H1 (cell line): ENCODE measurements around the gene TXK. TPM values are rescaled to one million over a fixed set of nuclear protein-coding genes. Genes with fewer than 3 reads are reported as not detected.

Experiments used
- CTCF ChIA-PET: fragments of 300-600 bp; sonication (Branson Sonifier 250); formaldehyde crosslinking; loops from one replicate; lab custom pipeline; 2021; ENCODE audit not compliant: partially characterized antibody; lab: Charles Lee
- POLR2A ChIA-PET: fragments of 300-600 bp; sonication (Branson Sonifier 250); formaldehyde crosslinking; loops from one replicate; lab custom pipeline; 2021; ENCODE audit warnings: inconsistent platforms; ENCODE audit not compliant: partially characterized antibody; lab: Charles Lee
- DNase-seq, 2 experiments: peaks; one replicate each; pipeline versions ENCODE4 v3.0.0 to v3.0.0-alpha.2; 2010 to 2022; ENCODE audit warnings: low spot score in 2 of 2, low read depth in 1 of 2, mixed read lengths in 1 of 2
- FAIRE-seq: peaks from 2 replicates; lab custom pipeline; 2011; peaks lifted over from hg19 to GRCh38; lab: Jason Lieb, UNC
- H2AFZ ChIP-seq: 2 replicates; pipeline ENCODE4 v1.8.1; 2012; ENCODE audit warnings: low read length, inconsistent platforms
- H2AK5ac ChIP-seq: 2 replicates; pipeline ENCODE4 v1.6.1; 2013; ENCODE audit warnings: low read depth, low read length
- H2BK120ac ChIP-seq: replicated peaks from 2 replicates; pipeline ENCODE3; 2013; ENCODE audit warnings: low read depth, low read length, inconsistent platforms
- H2BK12ac ChIP-seq: 2 replicates; pipeline ENCODE4 v1.6.1; 2013; ENCODE audit warnings: low read depth, low read length
- H2BK15ac ChIP-seq: 2 replicates; pipeline ENCODE4 v1.6.1; 2013; ENCODE audit warnings: low read length
- H2BK20ac ChIP-seq: 2 replicates; pipeline ENCODE4 v1.6.1; 2013; ENCODE audit warnings: low read length
- H2BK5ac ChIP-seq: 2 replicates; pipeline ENCODE4 v1.6.1; 2013; ENCODE audit warnings: low read depth, low read length
- H3K14ac ChIP-seq: 2 replicates; pipeline ENCODE4 v1.6.1; 2013; ENCODE audit warnings: inconsistent platforms; ENCODE audit not compliant: insufficient read length
- H3K18ac ChIP-seq: 2 replicates; pipeline ENCODE4 v1.6.1; 2013; ENCODE audit warnings: low read length; ENCODE audit errors: extremely low read depth
- H3K23ac ChIP-seq: 2 replicates; pipeline ENCODE4 v1.6.1; 2013; ENCODE audit warnings: inconsistent platforms; ENCODE audit not compliant: insufficient read length
- H3K23me2 ChIP-seq: 2 replicates; pipeline ENCODE4 v1.6.1; 2013; ENCODE audit warnings: low read depth, low read length
- H3K27ac ChIP-seq: 2 replicates; pipeline ENCODE4 v1.6.1; 2011; ENCODE audit warnings: low read depth, low read length, inconsistent platforms
- H3K27me3 ChIP-seq, 4 experiments: replicated peaks in 1 of 4; 1 replicate in 1 of 4; 2 replicates in 3 of 4; pipeline versions ENCODE4 v1.6.1 to v1.8.1; 2011 to 2013; ENCODE audit warnings: low read length in 3 of 4, mild to moderate bottlenecking in 3 of 4, inconsistent platforms in 2 of 4, mixed read lengths in 2 of 4, moderate library complexity in 1 of 4; ENCODE audit not compliant: control insufficient read depth in 3 of 4, insufficient read depth in 3 of 4; ENCODE audit errors: extremely low read depth in 1 of 4
- H3K36me3 ChIP-seq, 4 experiments: 2 replicates each; pipeline versions ENCODE4 v1.6.1 to v1.8.1; 2011 to 2013; ENCODE audit warnings: mild to moderate bottlenecking in 4 of 4, low read length in 3 of 4, moderate library complexity in 2 of 4, control low read depth in 1 of 4, inconsistent platforms in 1 of 4; ENCODE audit not compliant: insufficient read depth in 4 of 4, control insufficient read depth in 2 of 4
- H3K4ac ChIP-seq: replicated peaks from 2 replicates; pipeline ENCODE3; 2013; ENCODE audit warnings: low read length, low read depth, mixed read lengths, inconsistent platforms; ENCODE audit not compliant: insufficient read length
- H3K4me1 ChIP-seq, 4 experiments: replicated peaks in 1 of 4; 1 replicate in 1 of 4; 2 replicates in 3 of 4; pipeline versions ENCODE4 v1.6.1 to v1.8.1; 2011 to 2013; ENCODE audit warnings: low read length in 3 of 4, inconsistent platforms in 2 of 4, mixed read lengths in 1 of 4; ENCODE audit not compliant: insufficient read depth in 4 of 4, control insufficient read depth in 3 of 4
- H3K4me2 ChIP-seq, 2 experiments: 2 replicates each; pipeline versions ENCODE4 v1.6.1 to v1.8.1; 2011 to 2013; ENCODE audit warnings: low read depth in 2 of 2, low read length in 2 of 2, control low read depth in 1 of 2, inconsistent platforms in 1 of 2, mild to moderate bottlenecking in 1 of 2; ENCODE audit not compliant: insufficient read depth in 1 of 2
- H3K4me3 ChIP-seq, 4 experiments: fragments of 200-600, 300-600 bp in 1 of 4; sonication (generic), shearing (Covaris generic), sonication (Bioruptor Twin) in 1 of 4; 2 replicates each; pipeline versions ENCODE4 v1.5.1 to v1.8.1; 2011 to 2016; ENCODE audit warnings: low read length in 4 of 4, low read depth in 3 of 4, control low read depth in 2 of 4, inconsistent platforms in 2 of 4, mild to moderate bottlenecking in 2 of 4, mixed read lengths in 1 of 4, moderate library complexity in 1 of 4; ENCODE audit not compliant: insufficient read depth in 2 of 4; ENCODE audit errors: extremely low read depth in 1 of 4
- H3K56ac ChIP-seq: replicated peaks from 2 replicates; pipeline ENCODE3; 2013; ENCODE audit warnings: low read depth, mild to moderate bottlenecking, mixed read lengths, low read length, inconsistent platforms; ENCODE audit not compliant: insufficient read length
- H3K79me1 ChIP-seq: 2 replicates; pipeline ENCODE4 v1.6.1; 2013; ENCODE audit warnings: low read depth, low read length, control low read depth
- H3K79me2 ChIP-seq, 2 experiments: 2 replicates each; pipeline versions ENCODE4 v1.6.1 to v1.8.1; 2012 to 2013; ENCODE audit warnings: low read length in 2 of 2, mild to moderate bottlenecking in 2 of 2, inconsistent platforms in 1 of 2; ENCODE audit not compliant: insufficient read depth in 2 of 2, control insufficient read depth in 1 of 2
- H3K9ac ChIP-seq, 4 experiments: replicated peaks in 1 of 4; 1 replicate in 1 of 4; 2 replicates in 3 of 4; pipeline versions ENCODE4 v1.6.1 to v1.8.1; 2011 to 2013; ENCODE audit warnings: low read depth in 3 of 4, low read length in 3 of 4, control low read depth in 2 of 4, mild to moderate bottlenecking in 2 of 4, moderate library complexity in 2 of 4, inconsistent platforms in 1 of 4; ENCODE audit errors: extremely low read depth in 1 of 4
- H3K9me3 ChIP-seq, 2 experiments: 2 replicates each; pipeline versions ENCODE4 v1.6.1 to v1.8.1; 2012 to 2013; ENCODE audit warnings: mild to moderate bottlenecking in 2 of 2, moderate library complexity in 2 of 2, control low read depth in 1 of 2, inconsistent platforms in 1 of 2, low read depth in 1 of 2, low read length in 1 of 2, mixed read lengths in 1 of 2; ENCODE audit not compliant: insufficient read depth in 2 of 2
- H4K20me1 ChIP-seq, 2 experiments: replicated peaks in 1 of 2; 2 replicates each; pipeline versions ENCODE3 to v1.8.1; 2011 to 2013; ENCODE audit warnings: inconsistent platforms in 2 of 2, low read length in 2 of 2, mild to moderate bottlenecking in 1 of 2; ENCODE audit not compliant: insufficient read depth in 2 of 2, control insufficient read depth in 1 of 2
- H4K5ac ChIP-seq: 2 replicates; pipeline ENCODE4 v1.6.1; 2013; ENCODE audit warnings: low read length, low read depth, mixed read lengths, inconsistent platforms; ENCODE audit not compliant: insufficient read length
- H4K8ac ChIP-seq: 2 replicates; pipeline ENCODE4 v1.8.0; 2013; ENCODE audit warnings: mild to moderate bottlenecking, moderate library complexity, low read length, inconsistent platforms; ENCODE audit not compliant: insufficient read depth; ENCODE audit errors: extremely low read depth
- H4K91ac ChIP-seq: replicated peaks from 2 replicates; pipeline ENCODE3; 2013; ENCODE audit warnings: low read length, mixed read lengths, inconsistent platforms; ENCODE audit not compliant: insufficient read length
- BCL11A ChIP-seq, 2 experiments: IDR thresholded peaks; one replicate each; pipeline ENCODE4 v1.6.1; 2011; ENCODE audit warnings: low read depth in 2 of 2, low read length in 2 of 2, mild to moderate bottlenecking in 2 of 2
- CBX5 ChIP-seq: fragments of 300-800, 300-1000 bp; sonication (generic); IDR thresholded peaks from 2 replicates; pipeline ENCODE4 v1.7.1; 2016; ENCODE audit warnings: antibody characterized with exemption, low read length, low read depth
- EP300 ChIP-seq, 2 experiments: IDR thresholded peaks; 1 replicate in 1 of 2; 2 replicates in 1 of 2; pipeline ENCODE4 v1.6.1; 2011 to 2012; ENCODE audit warnings: low read depth in 2 of 2, low read length in 2 of 2, mild to moderate bottlenecking in 2 of 2, borderline replicate concordance in 1 of 2, inconsistent platforms in 1 of 2, moderate library complexity in 1 of 2
- EZH2 ChIP-seq: fragments of 200-600 bp; sonication (generic); IDR thresholded peaks from 2 replicates; pipeline ENCODE4 v1.7.1; 2012; ENCODE audit warnings: low read depth, mild to moderate bottlenecking, moderate library complexity, low read length, inconsistent platforms; ENCODE audit not compliant: severe bottlenecking
- MAFK ChIP-seq: IDR thresholded peaks from 2 replicates; pipeline ENCODE4 v1.6.1; 2012; ENCODE audit warnings: low read depth, mild to moderate bottlenecking, improper control_type of control experiment, low read length
- POLR2A ChIP-seq, 2 experiments: IDR thresholded peaks; 1 replicate in 1 of 2; 2 replicates in 1 of 2; pipeline ENCODE4 v1.6.1; 2011; ENCODE audit warnings: low read depth in 2 of 2, low read length in 2 of 2, mild to moderate bottlenecking in 2 of 2; ENCODE audit errors: control extremely low read depth in 1 of 2
- POLR2AphosphoS5 ChIP-seq: IDR thresholded peaks from 2 replicates; pipeline ENCODE4 v1.6.1; 2011; ENCODE audit warnings: low read depth, low read length
- SIN3A ChIP-seq, 2 experiments: IDR thresholded peaks in 1 of 2; conservative IDR thresholded peaks in 1 of 2; 2 replicates each; pipeline ENCODE4 v1.6.1; 2011 to 2012; ENCODE audit warnings: low read length in 2 of 2, improper control_type of control experiment in 1 of 2, low read depth in 1 of 2, mild to moderate bottlenecking in 1 of 2
- SP1 ChIP-seq: IDR thresholded peaks from 2 replicates; pipeline ENCODE4 v1.6.1; 2011; ENCODE audit warnings: low read depth, low read length
- SP4 ChIP-seq: IDR thresholded peaks from 2 replicates; pipeline ENCODE4 v1.6.1; 2012; ENCODE audit warnings: low read length, inconsistent platforms
- SUZ12 ChIP-seq: fragments of 200-600 bp; sonication (generic); IDR thresholded peaks from 2 replicates; pipeline ENCODE4 v1.6.1; 2012; ENCODE audit warnings: mild to moderate bottlenecking, inconsistent platforms, low read length, moderate library complexity, mixed read lengths
- TAF1 ChIP-seq: IDR thresholded peaks from 2 replicates; pipeline ENCODE4 v1.6.1; 2011; ENCODE audit warnings: mild to moderate bottlenecking, low read depth, low read length
- WGBS, 2 experiments: shearing (Covaris generic) in 1 of 2; methylation state at CpG; one replicate each; pipeline versions ENCODE4 v1.1.6 to v1.1.7; 2013 to 2015; ENCODE audit warnings: low lambda C conversion rate in 2 of 2, mixed read lengths in 2 of 2, inconsistent platforms in 1 of 2, low coverage in 1 of 2, missing lambda C conversion rate in 1 of 2; ENCODE audit not compliant: insufficient replicate concordance in 2 of 2, insufficient coverage in 1 of 2, insufficient read length in 1 of 2; ENCODE audit errors: extremely low coverage in 1 of 2, missing lambda C conversion rate in 1 of 2; 5-methylcytosine and 5-hydroxymethylcytosine counted together
- polyA plus RNA-seq, 7 experiments: library from polyadenylated mRNA; depleted of rRNA in 3 of 7; stranded (reverse) in 5 of 7; unstranded in 2 of 7; fragments of >200 nt in 5 of 7; fragments of 200-250 nt in 2 of 7; gene quantifications; 1 replicate in 5 of 7; 2 replicates in 1 of 7; 4 replicates in 1 of 7; pipeline versions ENCODE4 v1.2.1 to v1.2.3, GENCODE V29; 2011 to 2013; ENCODE audit warnings: missing spikeins in 2 of 7, mixed read lengths in 2 of 7
- total RNA-seq: library from RNA; stranded (reverse); fragmentation: NEBNext Ultra II Directional; extraction: Animal tissue kit (Norgen Biotek cat#: 25700); gene quantifications from 2 replicates; pipeline ENCODE4 v1.2.1, GENCODE V29; 2021

Gene TXK
- total and polyA plus RNA-seq, 2 of the 8 experiments (the other 6 are each of a cell fraction or from before 2014, with no cell fraction given) = not detected

DNA sequence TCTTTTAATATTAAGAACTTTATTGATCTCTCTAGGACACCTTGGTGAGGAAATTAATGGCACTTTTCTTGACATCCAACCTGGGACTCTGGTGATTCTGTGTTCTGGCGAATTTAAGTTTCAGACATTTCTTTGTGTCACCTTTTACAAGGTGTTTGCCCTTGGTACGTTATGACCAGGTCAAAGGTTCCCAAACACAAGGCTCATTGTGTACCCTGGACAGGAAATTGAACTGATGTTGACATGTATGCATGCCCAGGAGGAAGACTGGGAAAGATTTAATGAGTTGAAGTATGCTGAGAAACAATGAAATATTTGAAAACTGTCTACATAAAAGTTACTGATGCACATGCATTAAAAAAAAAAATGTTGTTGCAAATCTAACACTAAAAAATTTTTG lies 95.4 kb downstream of the TXK start:
- ChIA-PET CTCF (interaction anchor here (0.7 to 0.9 kb wide), 2 partner anchors 94 to 114 kb away, joined by 3 read pairs; no protein-coding TSS in a partner anchor), POLR2A (no interaction called here)
- TF ChIP-seq SP4 (no peak), BCL11A (IDR thresholded peaks at IDR 0.05; ENCODE audit: low read depth in 2 of 2, low read length in 2 of 2) (no peak), SP1 (no peak), SUZ12 (no peak), POLR2AphosphoS5 (no peak), POLR2A (IDR thresholded peaks at IDR 0.05; ENCODE audit: control extremely low read depth in 1 of 2, low read depth in 2 of 2, low read length in 2 of 2) (no peak), TAF1 (no peak), SIN3A (conservative IDR thresholded peaks at IDR 0.05 in 1 of 2, IDR thresholded peaks at IDR 0.05 in 1 of 2; ENCODE audit: low read depth in 1 of 2, low read length in 2 of 2) (no peak), MAFK (no peak), EZH2 (no peak), EP300 (IDR thresholded peaks at IDR 0.05; ENCODE audit: borderline replicate concordance in 1 of 2, low read depth in 2 of 2, low read length in 2 of 2) (no peak), CBX5 (no peak)
- H4K8ac ChIP-seq = no peak overlapping the region
- no peaks in the 10 kb centered on the region for H3K79me2 ChIP-seq
- no peaks in the 10 kb centered on the region for H4K20me1 ChIP-seq
- no peak overlapping the region for H4K5ac ChIP-seq
- no peaks in the 10 kb centered on the region for H3K27me3 ChIP-seq
- H3K36me3 ChIP-seq = peaks cover 0 to 3% (median 0%) of the 10 kb centered on the region in 4 experiments; a peak in 1 of 8 replicates
- H2BK5ac ChIP-seq = no peak overlapping the region
- no peak overlapping the region for H3K14ac ChIP-seq
- no peak overlapping the region for H3K4me3 ChIP-seq
- H3K4ac ChIP-seq = no peak overlapping the region
- no peak for FAIRE-seq
- no peak overlapping the region for H3K23ac ChIP-seq
- no peak overlapping the region for H3K4me2 ChIP-seq
- H2BK120ac ChIP-seq = no peak overlapping the region
- H3K4me1 ChIP-seq = no peaks in the 10 kb centered on the region; a peak in 1 of 7 replicates
- no peak overlapping the region for H3K18ac ChIP-seq
- no peak overlapping the region for H2AFZ ChIP-seq
- no peak overlapping the region for H3K56ac ChIP-seq
- H3K9ac ChIP-seq = no peak overlapping the region
- H2AK5ac ChIP-seq = no peak overlapping the region
- H2BK12ac ChIP-seq = no peak overlapping the region
- DNase-seq = no peak
- H3K79me1 ChIP-seq = no peaks in the 10 kb centered on the region; the same call in 1 of the 2 replicates
- H3K9me3 ChIP-seq = no peaks in the 10 kb centered on the region
- H2BK15ac ChIP-seq = no peak overlapping the region
- no peak overlapping the region for H3K27ac ChIP-seq
- no peak overlapping the region for H4K91ac ChIP-seq
- 45% methylated on average over 2 of the region's 2 CpGs; no CpG with 5 or more reads in 1 of the 2 experiments for WGBS, 2 experiments
- no peaks in the 10 kb centered on the region for H3K23me2 ChIP-seq
- H2BK20ac ChIP-seq = no peak overlapping the region
